Esophagus squamous epithelium (tissue), 5 donors: Measurements from ENCODE around the gene NDRG4. TPM values are rescaled to one million over a fixed set of nuclear protein-coding genes. Genes with fewer than 3 reads are reported as not detected.

Experiments used
- DNase-seq: peaks from one replicate; lab custom pipeline; 2025; lab: John Stamatoyannopoulos, UW
- H3K27ac ChIP-seq, 4 donors: fragments of 200-600 bp; sonication (generic); one replicate each; pipeline ENCODE4 v1.5.1; 2016 to 2019; ENCODE audit warnings: mild to moderate bottlenecking in 1 of 4
- H3K27me3 ChIP-seq, 4 donors: fragments of 200-600 bp; sonication (generic); 1 replicate in 3 of 4; 2 replicates in 1 of 4; pipeline versions ENCODE4 v1.5.1 to v1.6.0; 2017 to 2021; ENCODE audit warnings: antibody characterized with exemption in 1 of 4
- H3K36me3 ChIP-seq, 3 donors: fragments of 200-600 bp; sonication (generic); one replicate each; pipeline ENCODE4 v1.5.1; 2016 to 2019
- H3K4me1 ChIP-seq, 3 donors: fragments of 200-600 bp; sonication (generic); one replicate each; pipeline ENCODE4 v1.5.1; 2017 to 2019
- H3K4me3 ChIP-seq, 4 donors: fragments of 200-600 bp; sonication (generic); 1 replicate in 3 of 4; 2 replicates in 1 of 4; pipeline ENCODE4 v1.5.1; 2016 to 2019; ENCODE audit warnings: mild to moderate bottlenecking in 2 of 4, moderate library complexity in 1 of 4
- H3K9me3 ChIP-seq, 3 donors: fragments of 200-600 bp; sonication (generic); one replicate each; pipeline ENCODE4 v1.5.1; 2016 to 2019
- POLR2A ChIP-seq, 4 donors: fragments of 450-650 bp; IDR thresholded peaks; one replicate each; pipeline ENCODE4 v1.6.1; 2017; ENCODE audit warnings: antibody characterized with exemption in 4 of 4, mild to moderate bottlenecking in 4 of 4, moderate library complexity in 3 of 4
- WGBS, 2 donors: methylation state at CpG; one replicate each; pipeline ENCODE4 v1.1.5; 2018; 5-methylcytosine and 5-hydroxymethylcytosine counted together
- intact Hi-C: fragments of 100-400 bp; cut with DNase I; formaldehyde crosslinking; loops from one replicate; pipeline ENCODE4 v1.15.0; 2022
- total RNA-seq, 4 donors: library from RNA; depleted of rRNA; stranded (reverse); fragments of >200 nt; gene quantifications; one replicate each; pipeline ENCODE4 v1.1.0, GENCODE V29; 2016
- TF ChIP-seq, protein P1 (sequence below), 6 experiments: fragments of 450-650 bp in 4 of 6; fragments of 200-600 bp in 2 of 6; sonication (generic) in 2 of 6; IDR thresholded peaks; one replicate each; pipeline ENCODE4 v1.5.1; 2016 to 2019; ENCODE audit warnings: antibody characterized with exemption in 6 of 6, mild to moderate bottlenecking in 4 of 6, moderate library complexity in 4 of 6
- donor health status: DM: yes; HTN: yes; CAD: no.

NDRG4 gene
- total RNA-seq, 4 donors from 2014 or later = 19.9 to 62.1 (median 27.8) TPM

DNA sequence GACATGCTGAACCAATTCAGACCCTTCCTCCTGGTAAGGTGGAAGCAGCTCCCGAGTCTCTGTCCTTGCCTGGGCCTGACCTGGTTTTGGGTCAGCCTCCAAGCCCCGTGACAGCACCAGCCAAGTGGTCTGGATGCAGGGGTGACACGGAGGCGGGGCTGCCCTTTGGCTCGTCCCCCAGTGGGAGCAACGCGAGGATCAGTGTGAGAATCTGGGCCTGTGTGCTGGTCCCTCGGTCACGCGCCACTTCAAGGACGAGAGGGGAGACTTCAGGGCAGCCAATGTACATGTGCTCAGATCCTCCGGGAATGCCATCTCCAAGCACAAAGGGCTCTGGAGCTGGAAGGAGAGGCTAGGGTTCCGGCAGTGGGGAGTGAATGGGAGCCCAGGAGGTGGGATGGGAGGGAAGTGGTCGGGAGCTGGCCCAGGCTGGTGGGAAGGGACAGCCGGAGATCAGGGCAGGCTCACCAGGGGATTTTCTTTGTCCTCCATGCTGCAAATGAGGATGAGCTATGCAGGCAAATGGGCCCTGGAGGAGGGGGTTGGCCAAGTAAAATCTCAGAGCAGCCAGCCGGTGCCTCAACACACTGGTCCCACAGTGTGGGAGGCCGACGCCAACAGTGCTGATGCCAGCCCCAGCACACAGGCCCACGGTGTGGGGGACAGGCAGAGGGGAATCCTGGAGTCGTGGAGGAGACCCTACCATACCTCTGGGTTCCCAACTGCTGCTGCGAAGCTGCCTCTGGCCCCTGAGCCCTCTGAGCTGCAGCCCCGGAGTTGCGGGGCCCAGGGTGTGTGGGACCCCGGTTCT lies 4.2 kb upstream of the NDRG4 start:
- no peaks in the 10 kb centered on the region for H3K9me3 ChIP-seq
- 70 to 72% methylated on average over 15 to 17 of the region's 24 CpGs for WGBS, 2 donors
- H3K36me3 ChIP-seq = no peaks in the 10 kb centered on the region
- H3K27me3 ChIP-seq = peaks cover 0 to 15% (median 0%) of the 10 kb centered on the region in 4 donors
- no peak for TF ChIP-seq POLR2A (IDR thresholded peaks at IDR 0.05)
- TF ChIP-seq, protein P1, sequence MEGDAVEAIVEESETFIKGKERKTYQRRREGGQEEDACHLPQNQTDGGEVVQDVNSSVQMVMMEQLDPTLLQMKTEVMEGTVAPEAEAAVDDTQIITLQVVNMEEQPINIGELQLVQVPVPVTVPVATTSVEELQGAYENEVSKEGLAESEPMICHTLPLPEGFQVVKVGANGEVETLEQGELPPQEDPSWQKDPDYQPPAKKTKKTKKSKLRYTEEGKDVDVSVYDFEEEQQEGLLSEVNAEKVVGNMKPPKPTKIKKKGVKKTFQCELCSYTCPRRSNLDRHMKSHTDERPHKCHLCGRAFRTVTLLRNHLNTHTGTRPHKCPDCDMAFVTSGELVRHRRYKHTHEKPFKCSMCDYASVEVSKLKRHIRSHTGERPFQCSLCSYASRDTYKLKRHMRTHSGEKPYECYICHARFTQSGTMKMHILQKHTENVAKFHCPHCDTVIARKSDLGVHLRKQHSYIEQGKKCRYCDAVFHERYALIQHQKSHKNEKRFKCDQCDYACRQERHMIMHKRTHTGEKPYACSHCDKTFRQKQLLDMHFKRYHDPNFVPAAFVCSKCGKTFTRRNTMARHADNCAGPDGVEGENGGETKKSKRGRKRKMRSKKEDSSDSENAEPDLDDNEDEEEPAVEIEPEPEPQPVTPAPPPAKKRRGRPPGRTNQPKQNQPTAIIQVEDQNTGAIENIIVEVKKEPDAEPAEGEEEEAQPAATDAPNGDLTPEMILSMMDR (IDR thresholded peaks at IDR 0.05) = no peak
- peaks cover under 1 to 10% (median 7%) of the 10 kb centered on the region in 3 donors for H3K4me1 ChIP-seq
- peak overlapping the region in 1 of 4 donors; percentile 24 for H3K4me3 ChIP-seq
- intact Hi-C loops = no loop called here
- peak overlapping the region in 2 of 4 donors; percentile 25 to 44 for H3K27ac ChIP-seq
- DNase-seq = no peak

DNA sequence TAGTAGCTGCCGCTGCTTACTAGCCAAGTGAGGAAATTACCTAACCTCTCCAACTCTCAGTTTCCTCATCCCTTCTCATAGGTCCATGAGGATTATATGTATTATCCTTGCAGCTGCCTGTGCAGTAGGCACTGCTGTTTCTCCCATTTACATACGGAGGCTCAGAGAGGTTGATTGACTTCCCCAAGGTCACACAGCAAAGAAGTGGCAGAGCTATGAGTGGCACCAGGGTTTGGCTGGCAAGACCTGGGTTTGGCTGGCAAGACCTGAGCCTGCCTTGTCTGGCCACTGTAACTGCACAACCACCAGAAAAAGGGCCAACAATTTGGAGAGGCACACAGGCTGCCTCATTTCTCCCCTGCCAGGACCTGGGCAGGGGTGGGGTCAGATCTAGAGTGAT lies 2.5 kb upstream of the NDRG4 start:
- H3K4me3 ChIP-seq = no peak overlapping the region
- H3K9me3 ChIP-seq = no peaks in the 10 kb centered on the region
- no peak for DNase-seq
- peaks cover 12 to 25% (median 20%) of the 10 kb centered on the region in 3 donors for H3K4me1 ChIP-seq
- H3K27ac ChIP-seq = no peak overlapping the region
- intact Hi-C loops = no loop called here
- WGBS, 2 donors = 86 to 100% methylated on average over 1 to 2 of the region's 2 CpGs
- H3K36me3 ChIP-seq = no peaks in the 10 kb centered on the region
- peaks cover 0 to 32% (median 2%) of the 10 kb centered on the region in 4 donors for H3K27me3 ChIP-seq
- TF ChIP-seq, protein P1 (IDR thresholded peaks at IDR 0.05) = no peak
- TF ChIP-seq POLR2A (IDR thresholded peaks at IDR 0.05) = no peak

DNA sequence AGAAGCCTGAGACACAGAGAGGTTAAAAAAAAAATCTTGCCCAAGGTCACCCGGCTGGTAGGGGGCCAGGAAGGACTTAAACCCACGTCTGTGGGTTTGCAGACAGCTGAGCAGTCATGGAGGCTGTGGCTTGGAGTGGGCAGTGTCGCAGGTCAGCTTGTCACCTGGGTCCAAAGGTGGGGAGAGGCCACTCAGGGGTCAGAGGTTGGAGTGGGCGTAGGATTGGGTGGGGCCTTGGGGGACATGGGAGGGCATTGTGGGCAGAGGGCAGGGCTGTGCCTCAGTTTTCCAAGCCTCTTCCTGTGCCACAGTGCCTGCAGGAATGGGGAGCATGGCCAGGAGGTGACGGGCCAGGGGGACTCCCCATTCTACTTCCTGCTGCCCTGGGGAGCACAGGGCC lies 2.0 kb upstream of the NDRG4 start:
- Histone ChIP-seq H3K36me3 (no peaks in the 10 kb centered on the region), H3K9me3 (no peaks in the 10 kb centered on the region), H3K4me1 (peaks cover 12 to 25% (median 20%) of the 10 kb centered on the region in 3 donors), H3K27ac (no peak overlapping the region), H3K4me3 (no peak overlapping the region), H3K27me3 (peaks cover 0 to 37% (median 2%) of the 10 kb centered on the region in 4 donors)
- TF ChIP-seq, protein P1 (IDR thresholded peaks at IDR 0.05) = no peak
- TF ChIP-seq POLR2A (IDR thresholded peaks at IDR 0.05) = no peak
- intact Hi-C loops = no loop called here
- 63 to 66% methylated on average over 4 to 5 of the region's 5 CpGs for WGBS, 2 donors
- no peak for DNase-seq

DNA sequence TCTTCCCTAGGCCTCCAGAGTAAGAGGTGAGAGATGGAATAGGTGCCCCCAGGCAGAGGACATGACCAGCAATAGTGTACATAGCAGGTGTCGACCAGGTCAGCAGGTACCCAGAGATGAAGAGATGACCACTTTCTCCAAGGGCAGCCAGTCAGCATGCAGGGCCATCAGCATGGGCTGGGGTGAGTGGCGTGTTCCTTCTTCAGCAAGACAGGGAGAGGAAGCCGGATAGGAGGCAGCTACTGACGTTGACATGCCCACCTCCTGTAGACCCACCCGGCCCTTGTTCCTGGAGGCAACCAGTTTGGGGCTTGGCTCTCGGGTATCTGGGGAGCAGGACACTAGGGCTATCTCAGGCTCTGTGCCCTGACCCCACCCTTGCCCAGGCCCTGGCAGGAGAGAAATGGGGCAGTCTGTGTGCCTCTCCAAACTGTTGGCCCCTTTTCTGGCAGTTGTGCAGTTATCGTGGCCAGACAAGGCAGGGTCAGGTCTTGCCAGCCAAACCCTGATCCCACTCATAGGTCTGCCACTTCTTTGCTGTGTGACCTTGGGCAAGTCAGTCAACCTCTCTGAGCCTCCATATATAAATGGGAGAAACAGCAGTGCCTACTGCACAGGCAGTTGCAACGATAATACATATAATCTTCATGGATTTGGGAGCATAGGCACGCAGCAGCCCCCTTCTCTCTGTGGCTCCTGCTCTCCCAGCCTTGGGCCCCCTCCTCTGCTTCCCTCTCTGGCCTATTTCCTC lies 1.4 kb upstream of the NDRG4 start:
- peaks cover 0 to 3% (median 0%) of the 10 kb centered on the region in 3 donors for H3K36me3 ChIP-seq
- intact Hi-C loops = no loop called here
- 69 to 75% methylated on average over 2 to 6 of the region's 9 CpGs for WGBS, 2 donors
- peaks cover 0 to 43% (median 2%) of the 10 kb centered on the region in 4 donors for H3K27me3 ChIP-seq
- DNase-seq = no peak
- no peaks in the 10 kb centered on the region for H3K9me3 ChIP-seq
- TF ChIP-seq, protein P1 (IDR thresholded peaks at IDR 0.05) = no peak
- TF ChIP-seq POLR2A (IDR thresholded peaks at IDR 0.05) = no peak
- H3K27ac ChIP-seq = no peak overlapping the region
- no peak overlapping the region for H3K4me3 ChIP-seq
- H3K4me1 ChIP-seq = peaks cover 12 to 25% (median 20%) of the 10 kb centered on the region in 3 donors
